Parathyroid adenoma (tissue), 2 donors: ENCODE measurements around the gene CLASRP.

Experiments used
- H2AFZ ChIP-seq: fragments of 300-600 bp; sonication (generic); one replicate; pipeline ENCODE4 v1.7.0; 2017; ENCODE audit warnings: antibody characterized with exemption, mild to moderate bottlenecking
- H3K27ac ChIP-seq: fragments of 300-600 bp; sonication (generic); one replicate; pipeline ENCODE4 v1.7.0; 2017
- H3K27me3 ChIP-seq: fragments of 300-600 bp; sonication (generic); one replicate; pipeline ENCODE4 v1.7.0; 2017; ENCODE audit warnings: low read length; ENCODE audit not compliant: control insufficient read depth, insufficient read depth
- H3K36me3 ChIP-seq: fragments of 300-600 bp; sonication (generic); one replicate; pipeline ENCODE4 v1.7.0; 2017; ENCODE audit warnings: low read length; ENCODE audit not compliant: control insufficient read depth, insufficient read depth
- H3K4me1 ChIP-seq: fragments of 300-600 bp; sonication (generic); one replicate; pipeline ENCODE4 v1.7.0; 2017; ENCODE audit warnings: control low read depth
- H3K4me2 ChIP-seq: fragments of 300-600 bp; sonication (generic); one replicate; pipeline ENCODE4 v1.7.0; 2017; ENCODE audit warnings: low read length
- H3K4me3 ChIP-seq: fragments of 300-600 bp; sonication (generic); one replicate; pipeline ENCODE4 v1.7.0; 2017; ENCODE audit warnings: low read depth, low read length
- H3K79me2 ChIP-seq: fragments of 300-600 bp; sonication (generic); one replicate; pipeline ENCODE4 v1.7.0; 2017; ENCODE audit warnings: control low read depth
- H3K9ac ChIP-seq: fragments of 300-600 bp; sonication (generic); one replicate; pipeline ENCODE4 v1.7.0; 2017; ENCODE audit warnings: mild to moderate bottlenecking
- H3K9me3 ChIP-seq: fragments of 300-600 bp; sonication (generic); one replicate; pipeline ENCODE4 v1.7.0; 2017; ENCODE audit warnings: low read length; ENCODE audit not compliant: control insufficient read depth
- TF ChIP-seq, protein P1 (sequence below): fragments of 300-600 bp; sonication (generic); IDR thresholded peaks from one replicate; pipeline ENCODE4 v1.7.0; 2017; ENCODE audit warnings: antibody characterized with exemption, mild to moderate bottlenecking
- donor health status: primary hyperparathyroidism.

The CLASRP gene

DNA sequence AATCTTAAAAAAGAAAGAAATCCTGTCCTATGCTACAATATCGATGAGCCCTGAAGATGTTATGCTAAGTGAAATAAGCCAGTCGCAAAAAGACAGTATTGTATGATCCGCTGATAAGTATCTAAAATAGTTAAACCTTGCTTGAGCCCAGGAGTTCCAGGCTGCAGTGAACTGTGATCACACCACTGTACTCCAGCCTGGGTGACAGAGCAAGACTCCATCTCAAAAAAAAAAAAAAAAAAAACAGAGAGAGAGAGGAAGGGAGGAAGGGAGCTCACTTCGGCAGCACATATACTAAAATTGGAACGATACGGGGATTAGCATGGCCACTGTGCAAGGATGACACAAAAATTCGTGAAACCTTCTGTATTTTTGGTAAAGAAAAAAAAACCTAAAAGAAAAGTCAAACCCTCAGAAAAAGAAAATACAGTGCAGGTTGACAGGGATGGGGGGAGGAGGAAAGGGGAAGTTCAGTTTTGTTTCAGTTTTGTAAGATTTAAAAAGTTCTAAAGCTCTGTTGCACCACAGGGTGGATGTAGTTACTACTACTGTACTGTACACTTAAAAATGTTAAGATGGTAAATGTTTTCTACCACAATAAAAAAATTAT, 8.4 kb downstream of the CLASRP start:
- no peak overlapping the region for H3K27ac ChIP-seq
- H3K4me1 ChIP-seq: no peaks in the 10 kb centered on the region
- TF ChIP-seq, protein P1, sequence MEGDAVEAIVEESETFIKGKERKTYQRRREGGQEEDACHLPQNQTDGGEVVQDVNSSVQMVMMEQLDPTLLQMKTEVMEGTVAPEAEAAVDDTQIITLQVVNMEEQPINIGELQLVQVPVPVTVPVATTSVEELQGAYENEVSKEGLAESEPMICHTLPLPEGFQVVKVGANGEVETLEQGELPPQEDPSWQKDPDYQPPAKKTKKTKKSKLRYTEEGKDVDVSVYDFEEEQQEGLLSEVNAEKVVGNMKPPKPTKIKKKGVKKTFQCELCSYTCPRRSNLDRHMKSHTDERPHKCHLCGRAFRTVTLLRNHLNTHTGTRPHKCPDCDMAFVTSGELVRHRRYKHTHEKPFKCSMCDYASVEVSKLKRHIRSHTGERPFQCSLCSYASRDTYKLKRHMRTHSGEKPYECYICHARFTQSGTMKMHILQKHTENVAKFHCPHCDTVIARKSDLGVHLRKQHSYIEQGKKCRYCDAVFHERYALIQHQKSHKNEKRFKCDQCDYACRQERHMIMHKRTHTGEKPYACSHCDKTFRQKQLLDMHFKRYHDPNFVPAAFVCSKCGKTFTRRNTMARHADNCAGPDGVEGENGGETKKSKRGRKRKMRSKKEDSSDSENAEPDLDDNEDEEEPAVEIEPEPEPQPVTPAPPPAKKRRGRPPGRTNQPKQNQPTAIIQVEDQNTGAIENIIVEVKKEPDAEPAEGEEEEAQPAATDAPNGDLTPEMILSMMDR: no peak
- H3K4me3 ChIP-seq: no peak overlapping the region
- H3K79me2 ChIP-seq: peaks cover 78% of the 10 kb centered on the region
- no peak overlapping the region for H3K9ac ChIP-seq
- no peaks in the 10 kb centered on the region for H3K9me3 ChIP-seq
- no peaks in the 10 kb centered on the region for H3K36me3 ChIP-seq
- H3K4me2 ChIP-seq: no peak overlapping the region
- H3K27me3 ChIP-seq: no peaks in the 10 kb centered on the region
- no peak overlapping the region for H2AFZ ChIP-seq

DNA sequence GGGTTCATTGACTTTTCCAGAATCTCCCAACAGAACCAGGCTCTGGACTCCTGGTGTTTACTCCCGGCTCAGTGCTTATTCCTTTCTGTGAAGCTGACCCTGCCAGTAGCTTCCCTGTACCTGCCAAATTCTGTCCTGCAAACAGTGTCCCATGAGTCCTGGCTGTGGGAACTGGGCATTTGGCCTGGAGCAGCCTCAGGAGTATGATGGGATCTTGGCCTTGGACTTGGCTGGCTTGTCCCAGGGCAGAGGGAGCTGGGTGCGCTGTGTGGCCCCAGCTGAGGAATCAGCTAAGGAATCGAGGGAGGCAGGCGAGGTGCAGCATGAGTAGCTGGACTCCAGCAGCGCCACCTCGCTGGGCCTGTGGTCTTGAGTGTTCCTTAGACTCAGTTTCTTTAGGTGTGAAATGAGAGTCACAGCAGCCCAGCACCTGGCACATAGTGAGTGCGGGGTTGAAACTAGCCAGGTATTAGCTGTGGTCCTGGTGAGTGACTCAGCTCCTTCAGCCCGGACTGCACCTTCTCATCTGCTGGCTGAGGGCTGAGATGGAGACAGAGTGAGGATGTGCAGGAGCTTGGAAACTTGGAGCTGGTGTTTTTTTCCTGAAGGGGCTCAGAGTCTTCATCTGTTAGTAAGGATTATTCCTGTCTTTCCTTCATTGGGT, 10.4 kb downstream of the CLASRP start:
- Histone ChIP-seq H2AFZ (no peak overlapping the region), H3K4me2 (no peak overlapping the region), H3K27me3 (no peaks in the 10 kb centered on the region), H3K4me3 (no peak overlapping the region), H3K79me2 (peaks cover 73% of the 10 kb centered on the region), H3K27ac (no peak overlapping the region), H3K9me3 (no peaks in the 10 kb centered on the region), H3K36me3 (no peaks in the 10 kb centered on the region), H3K9ac (no peak overlapping the region), H3K4me1 (no peaks in the 10 kb centered on the region)
- TF ChIP-seq, protein P1: no peak

DNA sequence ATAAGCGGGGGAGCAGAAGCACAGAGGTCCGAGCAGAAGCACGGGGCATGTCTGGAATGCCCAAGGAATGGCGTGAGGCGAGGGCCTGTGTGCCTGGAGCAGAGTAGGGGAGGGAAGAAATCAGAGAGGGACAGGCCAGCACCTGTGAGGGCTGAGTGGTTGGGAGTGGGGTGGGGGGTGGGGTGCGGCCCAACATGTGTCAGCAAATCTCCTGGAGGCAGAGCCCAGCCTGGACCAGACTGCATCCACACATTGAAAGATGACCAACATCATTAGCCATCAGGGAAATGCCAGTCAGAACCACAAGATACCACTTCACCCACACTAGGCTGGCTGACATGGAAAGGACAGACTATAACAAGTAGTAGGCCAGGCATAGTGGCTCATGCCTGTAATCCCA, 11.2 kb downstream of the CLASRP start:
- H3K36me3 ChIP-seq: no peaks in the 10 kb centered on the region
- H2AFZ ChIP-seq: no peak overlapping the region
- H3K27ac ChIP-seq: no peak overlapping the region
- peaks cover 68% of the 10 kb centered on the region for H3K79me2 ChIP-seq
- no peaks in the 10 kb centered on the region for H3K4me1 ChIP-seq
- H3K27me3 ChIP-seq: no peaks in the 10 kb centered on the region
- no peaks in the 10 kb centered on the region for H3K9me3 ChIP-seq
- no peak overlapping the region for H3K4me2 ChIP-seq
- H3K9ac ChIP-seq: no peak overlapping the region
- TF ChIP-seq, protein P1: no peak
- no peak overlapping the region for H3K4me3 ChIP-seq

DNA sequence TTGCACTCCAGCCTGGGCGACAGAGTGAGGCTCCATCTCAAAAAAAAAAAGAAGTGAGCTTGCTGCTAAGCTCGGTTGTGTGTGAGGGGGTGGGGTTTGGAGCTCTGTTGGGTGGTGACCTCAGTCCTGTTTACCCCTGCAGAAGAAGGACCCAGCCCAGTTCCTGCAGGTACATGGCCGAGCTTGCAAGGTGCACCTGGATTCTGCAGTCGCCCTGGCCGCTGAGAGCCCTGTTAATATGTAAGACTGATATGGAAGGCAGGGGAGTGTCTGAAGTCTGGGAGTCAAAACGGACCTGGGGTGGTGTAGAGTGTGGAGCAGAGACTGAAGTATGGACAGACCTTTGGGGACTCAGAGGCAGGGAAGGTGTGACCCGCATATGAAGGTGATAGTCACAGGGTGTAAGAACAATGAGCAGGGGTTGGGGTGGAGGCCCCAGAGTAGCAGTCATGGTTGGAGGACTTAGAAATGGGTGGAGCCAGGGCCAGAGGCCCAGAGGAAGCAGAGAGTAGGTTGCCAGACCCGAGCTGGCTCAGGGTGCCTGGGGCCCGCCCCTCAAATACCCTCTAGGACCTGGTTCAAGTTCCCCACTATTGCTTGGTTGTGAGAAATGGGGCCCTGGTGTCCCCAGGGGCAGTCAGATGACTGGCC, 13.2 kb downstream of the CLASRP start:
- Histone ChIP-seq H3K27ac (no peak overlapping the region), H3K4me2 (no peak overlapping the region), H3K9ac (no peak overlapping the region), H2AFZ (no peak overlapping the region), H3K36me3 (no peaks in the 10 kb centered on the region), H3K4me1 (no peaks in the 10 kb centered on the region), H3K4me3 (no peak overlapping the region), H3K79me2 (peaks cover 57% of the 10 kb centered on the region), H3K27me3 (no peaks in the 10 kb centered on the region), H3K9me3 (no peaks in the 10 kb centered on the region)
- TF ChIP-seq, protein P1: no peak
